Measurements from ENCODE around the gene RCN1. TPM values are rescaled to one million over a fixed set of nuclear protein-coding genes. Genes with fewer than 3 reads are reported as not detected.
"Not testable (repeated sequence)": the region's sequence is repeated elsewhere in the genome, so short reads cannot be mapped to it uniquely, and the experiment has no call there.

The RCN1 gene
- total RNA-seq, 1 donor from 2014 or later, result 27.5 TPM

DNA sequence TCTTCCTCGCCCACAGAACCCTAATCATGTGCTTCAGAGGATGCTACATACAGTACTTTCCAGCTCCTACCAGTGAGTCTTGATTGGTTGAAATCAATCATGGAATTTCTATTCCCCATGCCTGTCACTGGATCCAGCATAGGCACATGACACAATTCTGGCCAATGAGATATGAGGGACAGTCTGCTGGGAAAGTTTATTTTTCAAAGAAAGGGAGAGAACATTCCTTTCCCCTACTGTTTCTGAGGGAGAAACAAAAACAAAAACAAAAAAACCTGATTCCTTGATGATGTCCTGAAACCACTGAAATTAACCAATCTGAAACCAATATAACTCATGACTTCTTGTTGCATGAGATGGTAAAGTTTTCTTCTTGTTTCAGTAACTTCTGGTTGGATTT lies 3.3 kb upstream of the RCN1 start:
- H3K36me3 Mint-ChIP-seq (ENCODE audit: low read depth), result no peaks in the 10 kb centered on the region
- H3K9me3 Mint-ChIP-seq, result no peaks in the 10 kb centered on the region
- peak overlapping the region; percentile 23 for H3K27ac Mint-ChIP-seq
- intact Hi-C loops (cut with micrococcal nuclease), result no loop called here
- peaks cover 35% of the 10 kb centered on the region for H3K27me3 Mint-ChIP-seq (ENCODE audit: low read depth)
- H3K4me3 Mint-ChIP-seq (ENCODE audit: low read depth), result no peak overlapping the region
- H3K4me1 Mint-ChIP-seq (ENCODE audit: low read depth), result peaks cover 21% of the 10 kb centered on the region
- DNase-seq (ENCODE audit: low spot score), result no peak

DNA sequence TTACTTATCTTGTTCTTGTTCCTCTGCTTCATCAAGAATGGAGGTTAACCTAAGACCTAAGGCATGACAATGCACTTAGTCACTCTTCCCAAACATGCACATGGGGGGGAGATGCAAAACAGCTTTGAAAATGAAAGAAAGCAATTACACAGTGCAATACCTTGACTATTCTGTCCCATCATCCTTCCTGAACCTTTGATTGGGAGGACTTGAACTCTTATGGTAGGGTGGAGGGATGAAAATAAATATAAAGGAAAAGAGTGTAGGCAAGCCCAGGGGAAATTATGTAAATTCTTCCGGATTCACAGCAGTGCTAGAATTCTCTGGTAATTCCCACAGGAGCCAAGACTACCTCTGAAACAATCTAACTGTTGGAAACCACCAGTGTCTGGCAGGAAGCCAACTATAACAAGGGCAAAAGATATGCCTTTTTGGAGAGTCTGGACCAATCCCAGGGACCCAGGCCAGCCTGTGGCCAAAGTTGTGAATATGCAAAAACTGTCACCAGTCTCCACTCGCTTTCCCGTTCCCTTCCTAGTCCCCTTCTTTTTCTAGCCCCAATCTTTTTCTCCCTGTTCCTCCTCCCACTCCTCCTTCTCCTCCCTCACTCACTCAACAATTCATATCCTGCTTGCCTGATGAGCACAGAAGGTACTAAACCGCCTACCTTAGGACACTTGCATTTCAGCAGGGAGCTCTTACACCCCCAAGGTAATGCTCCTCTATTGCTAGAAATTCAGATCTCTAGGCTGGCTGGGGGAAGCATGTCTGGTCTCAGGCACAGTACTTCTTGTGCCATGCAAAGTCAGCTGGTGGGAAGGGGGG lies 2.5 kb upstream of the RCN1 start:
- Mint-ChIP-seq H3K27ac (peak overlapping the region; percentile 23), H3K4me1 (ENCODE audit: low read depth) (peaks cover 28% of the 10 kb centered on the region), H3K9me3 (no peaks in the 10 kb centered on the region), H3K4me3 (ENCODE audit: low read depth) (no peak overlapping the region), H3K27me3 (ENCODE audit: low read depth) (peaks cover 31% of the 10 kb centered on the region), H3K36me3 (ENCODE audit: low read depth) (peaks cover 6% of the 10 kb centered on the region)
- intact Hi-C loops (cut with micrococcal nuclease), result no loop called here
- no peak for DNase-seq (ENCODE audit: low spot score)

DNA sequence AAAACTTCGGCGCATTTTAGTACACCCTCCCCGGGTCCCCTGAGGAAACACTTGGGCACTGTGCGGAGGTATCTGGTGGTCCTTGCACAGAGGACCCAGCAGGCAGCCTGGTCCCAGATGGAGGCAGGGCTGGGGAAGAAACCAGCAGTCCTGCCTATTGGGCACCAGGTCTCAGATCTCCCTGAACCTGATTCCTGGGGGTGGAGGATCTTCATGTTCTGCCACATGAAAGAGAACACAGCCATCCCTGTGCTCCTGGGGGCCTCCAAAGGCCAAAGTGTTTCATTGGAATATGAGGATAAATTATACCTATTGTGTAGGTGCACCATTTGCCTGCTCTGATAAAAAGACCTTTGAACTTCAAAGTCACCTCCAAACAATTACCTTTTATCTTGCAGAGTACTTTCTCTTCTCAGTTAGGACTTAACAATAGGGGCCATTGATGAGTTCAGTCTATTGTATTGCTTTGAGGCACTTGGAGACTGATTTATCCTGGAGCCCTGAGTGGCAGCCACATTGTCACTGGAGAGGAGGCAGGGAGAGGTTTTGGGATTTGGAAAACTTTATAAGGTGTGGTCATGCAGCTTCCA lies 1.8 kb downstream of the RCN1 start:
- Mint-ChIP-seq H3K27ac (peak overlapping the region; percentile 48), H3K36me3 (ENCODE audit: low read depth) (peaks cover 24% of the 10 kb centered on the region), H3K4me3 (ENCODE audit: low read depth) (peak overlapping the region; percentile 69), H3K27me3 (ENCODE audit: low read depth) (peaks cover 4% of the 10 kb centered on the region), H3K9me3 (no peaks in the 10 kb centered on the region), H3K4me1 (ENCODE audit: low read depth) (peaks cover 29% of the 10 kb centered on the region)
- no peak for DNase-seq (ENCODE audit: low spot score)
- intact Hi-C loops (cut with micrococcal nuclease), result no loop called here

DNA sequence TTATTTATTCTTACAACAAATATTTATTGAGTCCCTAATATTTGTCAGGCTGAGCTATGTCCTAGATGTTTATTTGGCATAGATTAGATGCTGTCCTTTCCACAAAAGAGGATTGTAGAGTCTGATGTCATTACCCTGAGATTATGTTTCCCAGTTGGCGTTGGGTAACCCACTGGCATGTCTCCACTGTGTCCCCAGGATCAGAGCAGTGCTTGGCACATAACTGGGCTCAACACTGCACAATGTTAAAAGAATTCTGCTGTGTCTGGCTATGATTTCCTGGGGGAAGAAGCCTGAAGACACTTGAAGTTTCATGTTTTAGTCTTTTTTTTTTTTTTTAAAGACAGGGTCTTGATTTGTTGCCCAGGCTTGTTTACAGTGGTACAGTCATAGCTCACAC lies 4.0 kb downstream of the RCN1 start:
- Mint-ChIP-seq H3K4me3 (ENCODE audit: low read depth) (no peak overlapping the region), H3K27ac (no peak overlapping the region), H3K4me1 (ENCODE audit: low read depth) (peaks cover 20% of the 10 kb centered on the region), H3K27me3 (ENCODE audit: low read depth) (no peaks in the 10 kb centered on the region), H3K36me3 (ENCODE audit: low read depth) (peaks cover 44% of the 10 kb centered on the region), H3K9me3 (no peaks in the 10 kb centered on the region)
- no peak for DNase-seq (ENCODE audit: low spot score)
- intact Hi-C loops (cut with micrococcal nuclease), result no loop called here

DNA sequence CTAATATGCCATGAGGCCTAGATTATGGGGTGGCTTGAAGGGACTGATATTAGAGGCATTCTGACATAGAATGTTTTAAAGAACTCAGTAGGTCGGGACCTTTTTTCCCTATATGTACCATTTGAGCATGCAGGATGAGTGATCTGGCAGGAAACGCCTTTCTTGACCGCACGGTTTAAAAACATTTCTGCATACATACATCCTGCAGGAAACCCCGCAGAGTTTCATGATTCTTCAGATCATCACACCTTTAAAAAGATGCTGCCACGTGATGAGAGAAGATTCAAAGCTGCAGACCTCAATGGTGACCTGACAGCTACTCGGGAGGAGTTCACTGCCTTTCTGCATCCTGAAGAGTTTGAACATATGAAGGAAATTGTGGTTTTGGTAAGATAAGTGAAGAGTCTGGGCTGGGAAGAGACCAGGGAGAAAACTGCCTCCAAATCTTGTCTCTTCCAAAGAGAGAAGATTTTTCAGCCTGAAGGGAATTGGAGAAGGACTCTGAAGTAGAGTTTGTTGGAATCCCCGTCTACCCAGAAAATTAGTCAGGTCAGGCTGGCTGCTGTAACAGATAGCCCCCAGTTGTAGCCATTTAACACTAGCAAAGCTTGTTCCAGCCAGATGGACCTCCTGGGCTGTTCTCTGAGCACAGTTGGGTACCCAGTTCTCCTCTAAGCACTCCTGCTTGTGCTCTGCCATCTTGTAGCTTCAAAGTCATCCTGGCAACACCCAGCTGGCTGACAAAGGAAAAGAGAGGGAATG lies 7.4 kb downstream of the RCN1 start:
- Mint-ChIP-seq H3K27ac (no peak overlapping the region), H3K36me3 (ENCODE audit: low read depth) (peaks cover 70% of the 10 kb centered on the region), H3K4me3 (ENCODE audit: low read depth) (no peak overlapping the region), H3K9me3 (no peaks in the 10 kb centered on the region), H3K4me1 (ENCODE audit: low read depth) (peaks cover 11% of the 10 kb centered on the region), H3K27me3 (ENCODE audit: low read depth) (no peaks in the 10 kb centered on the region)
- intact Hi-C loops (cut with micrococcal nuclease), result no loop called here
- no peak for DNase-seq (ENCODE audit: low spot score)

DNA sequence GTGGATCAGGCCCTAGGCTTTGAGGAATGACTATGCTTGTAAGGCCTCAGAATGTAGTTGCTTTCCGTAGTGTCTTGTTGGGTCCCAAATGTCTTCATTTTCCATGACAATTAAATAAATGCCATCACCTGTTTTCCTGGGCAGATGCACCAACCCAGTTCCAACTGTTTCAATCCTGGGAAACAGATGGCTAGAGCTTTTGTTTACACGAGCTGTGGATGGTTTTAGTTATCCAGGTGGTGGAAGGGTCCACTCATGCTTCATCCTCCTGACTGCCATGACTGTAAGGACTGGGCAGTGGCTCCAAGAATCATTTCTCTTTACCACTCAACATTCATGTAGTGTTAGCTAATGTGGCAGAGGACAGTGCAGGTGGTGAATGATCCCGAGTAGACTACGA lies 8.6 kb downstream of the RCN1 start:
- H3K4me1 Mint-ChIP-seq (ENCODE audit: low read depth), result peaks cover 6% of the 10 kb centered on the region
- H3K4me3 Mint-ChIP-seq (ENCODE audit: low read depth), result no peak overlapping the region
- no peaks in the 10 kb centered on the region for H3K9me3 Mint-ChIP-seq
- H3K36me3 Mint-ChIP-seq (ENCODE audit: low read depth), result peaks cover 72% of the 10 kb centered on the region
- H3K27me3 Mint-ChIP-seq (ENCODE audit: low read depth), result no peaks in the 10 kb centered on the region
- H3K27ac Mint-ChIP-seq, result no peak overlapping the region
- DNase-seq (ENCODE audit: low spot score), result no peak
- intact Hi-C loops (cut with micrococcal nuclease), result no loop called here

DNA sequence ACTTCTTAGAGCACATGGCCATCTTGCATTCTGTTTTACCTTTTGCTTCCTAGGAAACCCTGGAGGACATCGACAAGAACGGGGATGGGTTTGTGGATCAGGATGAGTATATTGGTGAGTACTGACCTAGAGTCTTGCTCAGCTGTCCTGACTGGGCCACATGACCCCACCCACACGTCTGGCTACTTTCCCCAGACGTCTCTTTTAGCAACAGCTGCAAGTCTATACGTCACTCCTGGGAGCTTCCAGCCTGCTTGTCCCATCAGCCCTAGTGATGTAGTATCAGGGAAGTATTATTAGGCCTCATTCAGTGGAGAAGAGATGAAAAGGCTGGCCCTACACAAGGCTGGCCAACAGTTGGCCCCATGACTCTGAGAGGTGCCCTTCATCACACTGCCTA lies 9.6 kb downstream of the RCN1 start:
- DNase-seq (ENCODE audit: low spot score), result no peak
- no peak overlapping the region for H3K27ac Mint-ChIP-seq
- no peak overlapping the region for H3K4me3 Mint-ChIP-seq (ENCODE audit: low read depth)
- no peaks in the 10 kb centered on the region for H3K27me3 Mint-ChIP-seq (ENCODE audit: low read depth)
- H3K9me3 Mint-ChIP-seq, result no peaks in the 10 kb centered on the region
- peaks cover 6% of the 10 kb centered on the region for H3K4me1 Mint-ChIP-seq (ENCODE audit: low read depth)
- intact Hi-C loops (cut with micrococcal nuclease), result no loop called here
- peaks cover 75% of the 10 kb centered on the region for H3K36me3 Mint-ChIP-seq (ENCODE audit: low read depth)

DNA sequence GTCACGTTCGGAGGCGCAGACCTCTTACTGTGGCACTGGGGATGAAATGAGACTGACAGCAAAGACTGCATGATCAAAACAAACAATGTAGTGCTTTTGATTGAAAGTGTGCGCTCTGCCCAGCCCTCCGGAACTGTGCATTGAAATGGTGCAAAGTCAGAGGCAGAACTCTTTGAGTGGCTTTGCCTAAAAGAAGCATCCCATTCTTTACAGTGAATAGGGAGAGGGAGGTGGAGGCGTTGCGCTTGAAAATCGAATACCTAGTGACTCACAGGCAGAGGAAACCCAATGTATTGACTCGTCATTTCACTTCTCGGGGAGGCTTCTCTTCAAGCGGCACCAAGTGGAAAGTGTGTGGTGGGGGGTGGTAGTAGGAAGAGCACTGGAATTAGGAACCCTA lies 10.9 kb downstream of the RCN1 start:
- intact Hi-C loops (cut with micrococcal nuclease), result no loop called here
- peaks cover 6% of the 10 kb centered on the region for H3K4me1 Mint-ChIP-seq (ENCODE audit: low read depth)
- H3K4me3 Mint-ChIP-seq (ENCODE audit: low read depth), result no peak overlapping the region
- no peak overlapping the region for H3K27ac Mint-ChIP-seq
- H3K9me3 Mint-ChIP-seq, result no peaks in the 10 kb centered on the region
- peaks cover 79% of the 10 kb centered on the region for H3K36me3 Mint-ChIP-seq (ENCODE audit: low read depth)
- no peak for DNase-seq (ENCODE audit: low spot score)
- no peaks in the 10 kb centered on the region for H3K27me3 Mint-ChIP-seq (ENCODE audit: low read depth)

DNA sequence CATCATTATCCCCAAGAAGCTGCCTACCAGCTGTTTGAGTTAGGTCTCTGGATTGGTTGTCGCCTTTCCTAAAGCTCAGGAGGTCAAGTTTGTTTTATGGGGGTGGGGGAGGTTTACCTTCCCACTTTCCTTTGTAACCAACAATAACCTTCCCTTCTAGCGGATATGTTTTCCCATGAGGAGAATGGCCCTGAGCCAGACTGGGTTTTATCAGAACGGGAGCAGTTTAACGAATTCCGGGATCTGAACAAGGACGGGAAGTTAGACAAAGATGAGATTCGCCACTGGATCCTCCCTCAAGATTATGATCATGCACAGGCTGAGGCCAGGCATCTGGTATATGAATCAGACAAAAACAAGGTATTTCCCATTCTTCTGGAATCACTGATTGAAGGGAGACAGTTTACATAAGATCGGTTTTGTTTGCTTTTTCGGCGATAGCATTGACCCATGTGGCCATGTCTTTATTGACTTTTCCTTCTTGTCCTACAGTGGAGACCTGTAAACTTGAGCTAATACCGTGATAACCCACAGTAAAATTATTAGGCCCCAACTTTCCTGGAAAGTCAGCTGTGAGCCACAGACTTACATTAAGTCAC lies 12.3 kb downstream of the RCN1 start:
- DNase-seq (ENCODE audit: low spot score); H3K27ac Mint-ChIP-seq; H3K4me3 Mint-ChIP-seq (ENCODE audit: low read depth); intact Hi-C loops (cut with micrococcal nuclease); H3K9me3 Mint-ChIP-seq; H3K27me3 Mint-ChIP-seq (ENCODE audit: low read depth); H3K4me1 Mint-ChIP-seq (ENCODE audit: low read depth): not testable (repeated sequence)
- H3K36me3 Mint-ChIP-seq (ENCODE audit: low read depth), result peaks cover 65% of the 10 kb centered on the region

DNA sequence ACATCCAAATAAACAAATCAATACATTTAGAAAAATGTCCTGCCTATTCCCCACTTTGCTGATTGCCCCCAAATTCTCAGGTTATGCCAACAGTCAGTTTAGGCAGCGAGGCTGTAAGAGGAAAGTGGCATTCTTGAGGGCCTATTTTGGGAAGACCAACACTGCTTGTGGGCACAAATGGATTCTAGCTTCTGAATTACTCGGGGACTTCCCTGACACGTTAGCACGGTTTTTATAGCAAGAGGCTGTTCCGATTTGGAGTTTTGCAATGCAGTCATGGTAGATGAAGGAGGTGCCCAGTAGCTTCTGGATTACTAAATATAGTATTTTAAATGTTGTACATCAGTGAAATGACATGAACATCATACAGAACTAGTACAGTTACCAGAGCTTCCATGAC lies 13.1 kb downstream of the RCN1 start:
- no peaks in the 10 kb centered on the region for H3K27me3 Mint-ChIP-seq (ENCODE audit: low read depth)
- no peak overlapping the region for H3K4me3 Mint-ChIP-seq (ENCODE audit: low read depth)
- H3K36me3 Mint-ChIP-seq (ENCODE audit: low read depth), result peaks cover 58% of the 10 kb centered on the region
- H3K9me3 Mint-ChIP-seq, result no peaks in the 10 kb centered on the region
- peaks cover 3% of the 10 kb centered on the region for H3K4me1 Mint-ChIP-seq (ENCODE audit: low read depth)
- no peak overlapping the region for H3K27ac Mint-ChIP-seq
- no peak for DNase-seq (ENCODE audit: low spot score)
- intact Hi-C loops (cut with micrococcal nuclease), result no loop called here

DNA sequence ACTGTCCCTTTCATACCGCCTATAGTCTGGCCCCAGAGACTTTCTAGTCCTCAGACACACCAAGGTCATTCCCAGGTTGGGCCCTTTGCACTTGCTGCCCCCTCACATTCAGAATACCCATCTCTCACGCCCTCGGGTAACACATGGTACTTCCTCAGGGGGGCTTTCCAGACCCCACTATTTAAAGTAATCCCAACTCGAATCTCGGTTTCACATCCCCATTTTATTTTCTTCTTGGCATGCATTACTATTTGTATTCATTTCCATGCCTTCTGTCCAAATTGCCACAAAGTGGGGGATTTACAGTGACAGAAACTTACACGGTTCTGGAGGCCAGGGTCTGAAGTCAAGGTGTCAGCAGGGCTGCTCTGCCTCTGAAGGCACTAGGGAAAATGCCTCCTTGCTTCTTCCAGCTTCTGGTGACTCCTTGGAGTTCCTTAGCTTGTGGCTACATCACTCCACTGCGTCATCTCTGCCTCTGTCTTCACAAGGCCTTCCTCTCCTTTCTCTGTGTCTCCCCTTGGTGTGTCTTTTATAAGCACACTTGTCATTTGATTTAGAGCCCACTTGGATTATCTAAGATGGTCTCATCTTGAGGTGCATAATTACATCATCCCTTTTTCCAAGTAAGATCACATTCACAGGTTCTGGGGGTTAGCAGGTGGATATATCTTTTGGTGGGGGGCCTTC lies 15.1 kb downstream of the RCN1 start:
- H3K4me3 Mint-ChIP-seq (ENCODE audit: low read depth), result no peak overlapping the region
- H3K27ac Mint-ChIP-seq, result no peak overlapping the region
- H3K36me3 Mint-ChIP-seq (ENCODE audit: low read depth), result peaks cover 39% of the 10 kb centered on the region
- no peaks in the 10 kb centered on the region for H3K9me3 Mint-ChIP-seq
- DNase-seq (ENCODE audit: low spot score), result no peak
- peaks cover 3% of the 10 kb centered on the region for H3K4me1 Mint-ChIP-seq (ENCODE audit: low read depth)
- intact Hi-C loops (cut with micrococcal nuclease), result no loop called here
- H3K27me3 Mint-ChIP-seq (ENCODE audit: low read depth), result no peaks in the 10 kb centered on the region

DNA sequence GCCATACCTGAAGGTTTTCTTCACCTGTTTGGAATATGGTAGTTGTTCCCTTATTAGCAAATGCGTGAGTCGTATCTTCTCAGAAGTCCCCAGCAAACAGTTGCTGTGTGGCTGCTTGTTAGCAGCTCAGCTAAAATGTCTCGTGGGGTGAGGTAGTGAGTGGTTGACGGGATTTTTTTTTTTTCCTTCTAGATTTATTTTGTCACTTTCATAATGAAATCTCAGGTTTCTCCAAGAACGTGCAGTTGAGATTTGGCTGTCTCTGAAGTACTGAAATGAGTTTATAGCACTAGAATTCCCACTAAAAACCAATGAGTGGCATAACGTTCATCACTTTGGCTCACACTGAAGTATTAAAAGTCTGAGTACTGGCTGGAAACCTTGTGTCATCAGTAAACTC lies 16.8 kb downstream of the RCN1 start:
- no peaks in the 10 kb centered on the region for H3K27me3 Mint-ChIP-seq (ENCODE audit: low read depth)
- no peak for DNase-seq (ENCODE audit: low spot score)
- peaks cover 3% of the 10 kb centered on the region for H3K4me1 Mint-ChIP-seq (ENCODE audit: low read depth)
- intact Hi-C loops (cut with micrococcal nuclease), result no loop called here
- H3K9me3 Mint-ChIP-seq, result no peaks in the 10 kb centered on the region
- peaks cover 25% of the 10 kb centered on the region for H3K36me3 Mint-ChIP-seq (ENCODE audit: low read depth)
- H3K27ac Mint-ChIP-seq, result no peak overlapping the region
- H3K4me3 Mint-ChIP-seq (ENCODE audit: low read depth), result no peak overlapping the region

Measured in activated T-helper 2 cell treated with anti-CD3 and anti-CD28 coated beads, Interferon-gamma antibody, Interleukin-2, Interleukin-4, amounts not matched to agents 10 μg/mL and 5 μg/mL and 100 μg/mL, durations not matched to agents 14 hours and 24 hours and 36 hours (primary cell).